HG02852 (cell line): ENCODE results near the gene C17orf78.
"Not testable (repeated sequence)": the region's sequence is repeated elsewhere in the genome, so short reads cannot be mapped to it uniquely, and the experiment has no call there.

Experiments
- ATAC-seq: cut with Tn5 transposase; IDR thresholded peaks from one replicate; pipeline ENCODE4 v1.9.1; 2021; ENCODE audit warnings: mild to moderate bottlenecking, moderate library complexity; ENCODE audit not compliant: unreplicated experiment

Gene C17orf78

DNA sequence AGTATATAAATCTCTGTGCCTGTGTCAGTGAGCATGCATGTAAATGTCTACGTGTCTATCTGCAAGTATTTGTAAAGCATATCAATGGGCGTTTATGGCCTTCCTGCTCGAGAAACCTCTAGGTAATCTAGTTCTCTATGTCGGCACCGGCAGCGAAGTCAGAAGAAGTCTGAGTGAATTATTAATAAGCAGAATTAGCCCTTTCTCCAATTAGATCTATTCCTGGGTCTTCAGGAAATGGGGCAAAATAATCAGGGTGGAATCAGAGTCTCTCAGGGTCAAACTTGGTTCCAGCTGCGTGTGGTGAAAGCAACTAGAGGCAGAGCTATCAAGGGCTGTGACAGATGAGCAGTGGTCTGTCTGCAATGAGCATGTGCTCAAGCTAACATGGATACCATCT lies at the start of gene C17orf78:
TSS of gene C17orf78 (plus strand) at position 280 of the 400 bp plus-strand sequence. CDS start at position 388, 108 bp downstream.
- no peak for ATAC-seq

DNA sequence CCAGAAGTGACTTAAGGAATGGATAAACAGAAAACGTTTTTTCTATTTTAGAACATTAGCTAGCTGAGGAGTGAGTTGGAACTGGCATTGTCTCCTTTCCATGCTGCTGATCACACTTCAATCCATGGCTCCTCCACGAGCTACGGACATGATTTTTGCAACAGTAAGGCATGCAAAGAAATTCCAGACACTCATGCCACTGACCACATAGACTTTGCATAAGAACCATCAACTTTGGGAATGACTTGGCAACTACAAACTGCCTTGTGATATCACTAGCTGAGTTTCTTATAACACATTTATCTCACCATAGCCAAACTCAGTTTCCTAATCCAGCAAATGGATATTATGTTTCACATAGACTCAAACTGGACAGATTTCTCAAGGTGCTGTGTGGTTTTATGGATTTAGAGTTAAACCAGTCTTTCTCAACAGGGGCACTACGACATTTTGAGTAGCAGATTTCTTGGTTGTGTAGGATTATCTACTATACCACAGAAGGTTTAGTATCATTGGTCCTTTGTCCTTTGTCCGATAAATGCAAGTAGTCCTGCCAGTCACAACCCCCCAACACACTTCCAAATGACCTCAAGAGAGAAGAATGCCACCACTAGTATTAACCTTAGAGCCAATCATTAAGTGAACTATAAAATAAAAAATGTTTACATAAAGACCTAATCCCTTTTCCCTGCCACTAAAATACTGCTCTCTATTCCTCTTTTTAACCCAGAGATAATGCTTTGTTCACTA lies 48.3 kb upstream of the C17orf78 start:
- ATAC-seq = no peak

DNA sequence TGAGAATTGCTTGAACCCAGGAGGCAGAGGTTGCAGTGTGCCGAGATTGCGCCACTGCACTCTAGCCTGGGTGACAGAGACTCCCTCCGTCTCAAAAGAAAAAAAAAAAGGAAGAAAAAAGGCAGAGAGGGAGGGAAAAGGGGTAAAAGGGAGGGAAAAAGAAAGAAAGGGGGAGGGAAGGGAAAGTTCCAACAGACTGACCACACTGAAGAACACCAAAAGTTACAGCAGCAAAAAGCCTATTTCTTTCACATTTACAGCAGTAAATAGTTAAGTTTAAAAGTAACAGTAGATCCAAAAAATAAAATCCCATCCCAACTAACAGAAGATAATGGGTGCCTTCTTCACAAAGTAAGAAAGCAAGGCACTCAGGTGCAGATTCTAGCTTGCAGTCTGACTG lies 36.9 kb upstream of the C17orf78 start:
- no peak for ATAC-seq

DNA sequence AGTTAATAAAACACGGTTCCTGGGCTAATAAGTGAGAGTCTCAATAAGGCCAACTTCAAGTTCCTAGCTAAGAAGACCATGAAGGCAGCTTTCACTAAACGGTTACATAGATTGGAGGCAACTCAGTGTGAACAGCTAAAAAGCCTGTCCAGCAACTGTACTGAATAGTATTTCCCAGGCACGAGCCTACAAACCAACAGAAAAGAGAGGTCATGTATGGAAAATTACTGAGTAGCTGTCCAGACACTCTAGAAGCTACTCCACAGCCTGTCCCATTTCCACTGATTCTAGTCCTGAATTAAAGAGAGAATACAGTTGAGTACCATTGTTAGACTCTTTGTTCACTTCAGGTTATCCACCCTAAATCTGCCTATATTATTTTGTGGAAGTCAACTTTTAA lies 36.5 kb upstream of the C17orf78 start:
- ATAC-seq = no peak

DNA sequence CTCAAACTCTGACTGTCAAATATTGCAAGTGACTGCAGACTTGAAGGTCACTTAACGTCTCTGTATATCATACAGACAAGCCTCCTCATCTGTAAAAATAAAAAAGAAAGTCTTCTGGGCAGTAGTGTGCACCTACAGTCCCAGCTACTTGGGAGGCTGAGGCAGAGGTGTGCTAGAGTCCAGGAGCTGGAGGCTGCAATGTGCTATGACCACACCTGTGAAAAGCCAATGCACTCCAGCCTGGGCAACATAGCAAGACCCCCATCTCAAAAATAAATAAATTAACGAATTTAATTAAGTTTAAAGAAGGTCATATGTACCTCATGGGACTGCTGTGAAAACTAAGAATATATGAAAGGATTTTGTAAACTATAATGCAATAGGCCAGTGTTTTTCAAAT lies 35.0 kb upstream of the C17orf78 start:
- no peak for ATAC-seq

DNA sequence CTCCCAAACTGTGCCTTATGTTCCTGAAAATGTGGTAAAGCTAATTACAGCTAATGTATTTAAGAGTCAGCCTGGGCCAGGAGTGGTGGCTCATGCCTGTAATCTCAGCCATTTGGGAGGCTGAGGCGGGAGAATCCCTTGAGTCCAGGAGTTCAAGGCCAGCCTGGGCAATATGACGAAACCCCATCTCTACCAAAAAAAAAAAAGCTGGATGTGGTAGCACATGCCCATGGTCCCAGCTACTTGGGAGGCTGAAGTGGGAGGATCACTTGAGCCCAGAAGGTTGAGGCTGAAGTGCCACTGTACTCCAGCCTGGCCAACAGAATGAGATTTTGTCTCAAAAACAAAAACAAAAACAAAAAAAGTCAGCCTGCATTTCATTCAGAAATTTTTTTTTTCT lies 33.2 kb upstream of the C17orf78 start:
- no peak for ATAC-seq

DNA sequence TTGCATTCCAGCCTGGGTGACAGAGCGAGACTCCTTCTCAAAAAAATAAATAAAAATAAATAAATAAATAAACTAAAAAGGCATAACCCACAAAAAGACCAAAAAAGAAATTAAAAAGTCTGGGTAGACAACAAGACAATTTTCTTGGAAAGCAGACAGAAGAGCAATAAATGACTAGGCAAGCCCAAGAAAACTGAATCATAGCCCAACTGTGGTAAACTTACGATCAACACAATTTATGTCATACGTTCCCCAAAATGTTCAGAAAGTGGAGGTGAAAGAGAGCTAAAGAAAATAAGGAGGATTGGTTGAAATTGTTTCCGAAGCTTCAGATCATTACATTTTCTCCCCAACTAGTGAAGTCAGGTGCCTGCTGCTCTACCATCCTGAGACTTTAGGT lies 31.3 kb upstream of the C17orf78 start:
- no peak for ATAC-seq

DNA sequence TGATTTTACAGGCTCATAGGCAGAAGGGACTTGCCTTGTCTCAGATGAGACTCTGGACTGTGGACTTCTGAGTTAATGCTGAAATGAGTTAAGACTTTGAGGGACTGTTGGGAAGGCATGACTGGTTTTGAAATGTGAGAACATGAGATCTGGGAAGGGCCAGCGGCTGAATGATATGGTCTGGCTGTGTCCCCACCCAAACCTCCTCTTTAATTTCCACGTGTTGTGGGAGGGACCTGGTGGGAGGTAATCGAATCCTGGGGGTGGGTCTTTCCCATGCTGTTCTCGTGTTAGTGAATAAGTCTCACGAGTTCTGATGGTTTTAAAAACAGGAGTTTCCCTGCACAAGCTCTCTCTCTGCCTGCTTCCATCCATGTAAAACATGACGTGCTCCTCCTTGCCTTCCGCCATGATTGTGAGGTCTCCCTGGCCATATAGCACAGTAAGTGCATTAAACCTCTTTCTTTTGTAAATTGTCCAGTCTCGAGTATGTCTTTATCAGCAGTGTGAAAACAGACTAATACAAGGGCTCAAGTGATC lies 28.9 kb upstream of the C17orf78 start:
- not testable (repeated sequence) for ATAC-seq

DNA sequence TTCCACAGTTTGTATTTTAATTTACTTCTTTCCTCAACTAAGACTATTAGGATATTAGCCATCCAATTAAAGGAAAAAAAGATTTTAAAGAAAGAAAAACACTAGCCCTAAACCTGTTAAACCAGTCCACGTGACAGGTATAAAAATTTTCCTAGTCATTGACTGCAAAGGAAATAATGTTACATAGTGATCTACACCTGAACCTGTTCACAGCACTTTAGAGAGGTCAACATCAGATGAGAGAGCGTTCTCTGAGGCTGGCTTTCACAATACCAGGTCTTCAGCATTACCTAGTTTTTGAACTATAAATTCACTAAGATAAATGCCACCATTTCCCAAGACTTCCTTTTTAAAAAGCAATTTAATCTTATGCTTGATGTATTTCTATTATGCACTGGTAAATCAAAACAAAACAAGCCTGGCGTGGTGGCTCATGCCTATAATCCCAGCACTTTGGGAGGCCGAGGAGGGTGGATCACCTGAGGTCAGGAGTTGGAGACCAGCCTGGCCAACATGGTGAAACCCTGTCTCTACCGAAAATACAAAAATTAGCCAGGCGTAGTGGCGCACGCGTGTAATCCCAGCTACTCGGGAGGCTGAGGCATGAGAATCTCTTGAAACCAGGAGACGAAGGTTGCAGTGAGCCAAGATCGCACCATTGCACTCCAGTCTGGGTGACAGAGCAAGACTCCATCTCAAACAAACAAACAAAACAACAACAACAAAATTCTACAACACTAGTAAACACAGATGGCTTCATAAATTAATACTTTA lies 18.8 kb upstream of the C17orf78 start:
- not testable (repeated sequence) for ATAC-seq

DNA sequence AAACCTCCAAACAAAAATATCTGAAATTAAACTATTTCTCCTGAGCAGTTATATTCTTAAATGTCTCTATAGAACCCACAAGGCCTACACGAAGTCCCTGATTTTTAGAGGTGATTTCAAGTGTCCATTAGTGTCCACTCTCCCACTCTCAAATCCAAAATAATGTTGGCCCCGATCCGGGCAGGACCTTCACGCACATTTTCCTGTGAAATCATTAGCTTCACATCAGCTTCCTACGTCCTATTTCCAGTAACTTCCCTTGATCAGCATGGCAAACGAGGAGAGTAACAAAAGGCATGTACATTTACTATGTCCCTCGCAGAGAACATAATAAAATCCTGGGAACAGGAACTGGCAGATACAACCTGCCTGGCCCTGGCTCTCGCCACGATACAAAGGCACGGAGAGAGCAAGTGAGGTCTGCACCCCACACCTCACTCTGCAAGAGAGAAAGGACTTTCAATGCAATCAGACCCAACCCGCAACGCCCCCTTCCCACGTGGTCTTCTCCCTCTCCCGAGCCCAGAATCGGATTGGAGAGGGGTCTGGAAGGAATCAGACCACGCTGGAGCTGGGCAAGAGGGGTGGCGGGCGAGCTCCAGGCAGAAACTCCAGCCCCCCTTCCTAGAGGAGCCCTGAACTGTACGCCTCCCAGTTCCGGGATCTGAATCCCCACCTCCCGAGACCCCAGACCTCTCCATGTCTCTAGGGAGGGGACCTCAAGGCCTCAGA lies 17.5 kb upstream of the C17orf78 start:
- peak; percentile 26 for ATAC-seq

DNA sequence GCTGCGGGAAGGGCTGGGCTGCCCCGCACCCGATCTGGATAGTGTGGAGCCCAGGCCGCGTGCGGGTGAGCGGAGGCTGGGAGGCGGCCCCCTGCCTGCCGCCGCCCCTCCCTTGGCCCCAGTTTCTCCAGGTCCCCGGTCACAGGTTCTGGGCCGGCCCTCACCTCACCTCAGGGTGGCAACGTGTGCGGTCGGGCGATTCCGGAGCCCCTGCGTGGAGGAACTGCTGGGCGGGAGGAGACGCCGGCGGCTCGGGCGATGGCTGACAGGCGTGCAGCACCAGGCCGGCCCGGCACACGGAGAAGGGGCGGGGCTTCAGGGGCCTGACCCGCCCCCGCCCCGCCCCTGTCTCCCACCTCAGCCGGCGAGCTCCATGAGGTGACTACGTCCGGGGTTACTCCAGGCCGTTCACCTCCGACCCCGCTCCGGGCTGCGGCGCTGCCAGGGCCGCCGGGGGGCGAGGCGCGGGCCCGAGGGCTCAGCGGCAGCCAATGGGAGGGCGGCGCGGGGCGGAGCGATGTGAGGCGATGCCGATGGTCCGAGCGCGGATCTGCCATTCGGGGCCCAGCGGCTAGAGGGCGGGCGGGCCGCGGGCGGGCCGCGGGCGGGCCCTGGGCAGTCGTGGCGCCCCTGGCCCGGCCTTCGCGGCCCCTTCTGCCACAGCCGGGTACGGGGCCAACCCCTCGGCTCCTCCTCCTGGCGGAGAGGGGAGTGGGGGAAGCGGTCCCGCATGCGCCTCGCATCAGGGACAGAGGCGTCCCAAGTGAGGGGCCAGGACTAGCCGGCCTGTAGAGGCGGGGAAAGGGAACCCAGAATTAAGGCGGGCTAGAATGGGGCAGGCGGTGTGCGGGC lies 16.7 kb upstream of the C17orf78 start:
- peak; percentile 91 for ATAC-seq

DNA sequence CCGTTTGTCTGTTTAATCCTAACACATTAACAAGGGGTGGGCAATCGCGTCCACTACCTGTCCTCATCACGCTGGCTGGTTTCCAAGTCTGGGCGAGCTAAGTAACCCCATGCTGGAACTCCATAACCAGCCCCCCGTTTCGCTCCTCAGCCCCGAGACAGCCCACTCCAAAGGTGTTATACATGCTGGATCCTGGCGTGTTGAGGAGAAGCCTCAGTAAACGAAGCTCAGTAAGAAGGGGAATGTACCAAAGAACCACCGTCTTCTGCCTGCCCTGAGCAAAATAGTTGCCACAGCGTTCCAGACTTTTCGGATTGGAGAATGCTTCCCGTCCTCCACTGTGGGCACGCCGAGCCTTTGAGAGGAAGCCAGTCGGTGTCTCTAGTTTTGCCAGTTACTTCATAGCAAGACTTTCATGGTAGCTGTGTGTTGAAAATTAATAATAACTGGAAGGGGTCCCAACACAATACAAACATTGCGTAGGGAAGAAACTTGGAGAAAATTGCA lies 16.1 kb upstream of the C17orf78 start:
- no peak for ATAC-seq

DNA sequence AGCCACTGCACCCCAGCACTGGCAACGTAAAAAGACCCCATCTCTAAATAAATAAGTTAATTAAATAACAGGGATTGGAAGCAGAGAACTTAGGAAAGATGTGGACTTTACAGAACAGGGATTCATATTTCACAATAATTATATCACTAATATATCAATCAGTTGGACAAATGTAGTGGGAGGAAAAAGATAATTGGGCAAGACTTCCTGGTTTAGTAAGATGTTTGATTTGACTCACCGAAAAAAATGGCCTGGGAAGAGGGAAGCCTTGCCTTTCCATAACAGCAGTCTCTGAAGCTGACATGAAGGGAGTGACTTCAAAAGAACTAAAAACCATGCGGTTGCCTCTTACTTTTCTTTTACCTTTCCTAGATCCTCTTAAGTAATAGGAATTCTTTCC lies 15.2 kb upstream of the C17orf78 start:
- ATAC-seq = no peak

DNA sequence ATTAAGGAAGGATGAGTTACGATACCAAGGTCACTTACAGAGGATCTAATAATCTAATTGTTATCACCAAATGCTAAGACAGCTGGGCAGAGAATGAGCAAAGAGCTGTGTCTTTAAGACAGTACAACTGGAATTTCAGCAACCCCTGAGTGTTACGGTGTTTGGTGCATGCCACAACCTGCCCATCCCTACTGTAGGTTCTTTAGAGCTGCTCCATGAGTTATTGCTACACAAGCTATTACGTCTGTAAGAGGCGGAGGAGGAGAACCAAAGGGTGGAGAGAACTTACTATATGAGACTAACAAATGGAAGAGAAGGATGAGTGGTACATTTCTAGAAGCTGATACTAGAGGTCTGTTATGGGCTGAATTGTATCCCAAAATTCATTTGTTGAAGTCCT lies 14.2 kb upstream of the C17orf78 start:
- no peak for ATAC-seq

DNA sequence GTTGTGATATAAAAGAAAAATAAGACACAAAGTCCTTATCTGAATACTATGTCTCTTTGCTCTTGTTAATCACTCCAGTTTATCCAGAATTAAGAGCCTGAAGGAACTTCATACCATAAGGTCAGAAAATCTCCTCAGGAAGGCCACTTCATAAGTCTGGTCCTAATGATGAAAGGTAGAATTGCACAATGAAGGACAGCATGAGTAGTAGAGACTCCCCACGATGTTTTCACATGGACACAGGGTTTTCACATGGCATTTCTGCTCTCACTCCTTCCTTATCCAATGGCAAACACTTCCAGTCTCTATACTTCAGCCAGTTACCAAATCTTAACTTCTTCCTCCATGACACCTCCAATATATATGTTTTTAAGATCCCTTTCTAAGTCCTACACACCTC lies 10.2 kb upstream of the C17orf78 start:
- no peak for ATAC-seq

DNA sequence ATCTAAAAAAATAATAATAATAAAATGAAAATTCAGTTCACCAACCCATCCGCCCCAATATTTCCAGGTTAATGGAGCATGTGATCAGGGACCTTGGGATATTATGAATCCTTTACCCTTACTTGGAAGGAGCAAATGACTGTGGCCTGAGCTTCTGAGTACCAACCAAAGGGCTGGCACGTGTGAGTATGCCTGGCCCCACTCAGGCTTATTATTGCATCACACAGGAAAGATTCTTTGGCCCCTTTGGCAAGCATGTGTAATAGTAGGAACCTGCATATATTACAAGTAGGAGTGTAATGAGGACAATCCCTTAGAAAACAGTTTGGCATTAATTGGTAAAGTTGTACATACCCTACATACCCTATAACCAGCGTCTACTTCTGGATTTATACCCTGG lies 7.2 kb upstream of the C17orf78 start:
- ATAC-seq = no peak

DNA sequence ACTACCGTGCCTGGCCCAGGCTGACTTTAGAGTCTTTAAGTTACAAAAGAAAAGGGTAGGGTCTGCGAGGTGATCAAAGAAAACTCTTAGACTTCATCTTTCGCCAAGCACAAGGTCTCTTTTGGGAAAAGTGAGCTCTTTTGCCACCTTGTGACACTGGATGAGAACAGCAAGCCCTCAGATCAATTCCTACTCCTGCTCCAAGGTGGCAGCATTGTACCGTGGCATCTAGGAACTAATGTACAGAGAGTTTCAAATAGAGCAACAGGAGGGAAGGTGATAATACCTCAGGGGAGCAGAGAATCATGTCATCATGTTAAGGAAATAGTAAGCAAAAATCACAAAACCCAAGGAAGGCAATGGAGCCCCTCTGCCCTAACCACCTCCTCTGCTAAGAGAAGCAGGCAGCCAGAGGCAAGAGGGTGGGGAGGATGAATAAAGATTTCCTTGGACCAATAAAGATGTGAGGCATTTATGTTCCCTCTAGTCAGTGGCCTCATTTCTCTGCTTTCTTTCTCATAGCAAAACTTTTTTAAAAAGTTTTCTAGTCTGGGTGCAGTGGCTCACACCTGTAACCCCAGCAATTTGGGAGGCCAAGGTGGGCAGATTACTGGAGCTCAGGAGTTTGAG lies 2.1 kb upstream of the C17orf78 start:
- ATAC-seq = no peak

DNA sequence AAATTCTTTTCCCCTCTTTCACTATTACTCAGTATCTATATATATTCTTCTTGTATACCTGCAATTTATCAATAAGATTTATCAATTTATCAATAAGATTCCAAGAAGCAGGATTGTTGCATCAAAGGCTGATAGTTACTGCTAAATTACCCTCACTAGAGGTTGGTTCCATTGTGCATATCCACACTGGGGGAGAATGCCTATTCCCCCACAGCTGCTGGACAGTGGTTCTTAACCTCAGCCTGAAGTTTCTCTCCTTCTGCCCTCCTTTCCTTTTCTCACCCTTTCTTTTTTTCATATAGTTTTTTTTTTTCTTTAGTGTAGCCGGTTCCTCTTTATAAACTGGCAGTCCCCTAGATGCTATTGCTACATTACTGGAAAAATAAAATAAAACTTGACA lies 6.3 kb downstream of the C17orf78 start:
- no peak for ATAC-seq

DNA sequence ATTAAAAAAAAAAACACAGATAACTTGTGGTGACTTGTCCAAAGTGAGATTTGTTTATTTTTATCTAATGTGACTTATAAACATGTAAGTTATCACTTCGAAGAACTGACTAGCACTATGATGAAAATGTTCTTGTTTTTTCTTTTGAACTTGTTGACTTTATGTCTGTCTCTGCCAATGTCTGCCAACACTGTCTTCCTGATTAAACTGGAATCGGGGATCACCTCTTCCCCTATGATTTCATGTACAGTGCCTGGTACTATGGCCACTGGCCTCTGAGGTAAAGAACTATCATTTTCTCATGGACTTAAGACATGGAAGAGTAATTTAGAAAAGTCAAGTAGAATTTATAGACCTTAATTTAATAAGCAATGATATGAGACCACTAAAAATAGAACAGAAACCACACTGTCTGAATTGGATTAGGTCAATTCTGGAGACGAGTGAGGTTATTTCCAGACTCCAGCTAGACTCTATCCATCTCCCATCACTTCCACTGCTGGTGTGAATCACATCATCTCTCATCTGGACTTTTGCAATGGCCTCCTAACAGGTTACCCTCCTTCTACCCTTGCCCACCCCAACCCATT lies 8.9 kb downstream of the C17orf78 start:
- no peak for ATAC-seq
